ENCODE data around the gene TSPAN9. TPM values are rescaled to one million over a fixed set of nuclear protein-coding genes. Genes with fewer than 3 reads are reported as not detected.

TSPAN9 gene
- total RNA-seq, 1 experiment from 2014 or later = 35.5 TPM

DNA sequence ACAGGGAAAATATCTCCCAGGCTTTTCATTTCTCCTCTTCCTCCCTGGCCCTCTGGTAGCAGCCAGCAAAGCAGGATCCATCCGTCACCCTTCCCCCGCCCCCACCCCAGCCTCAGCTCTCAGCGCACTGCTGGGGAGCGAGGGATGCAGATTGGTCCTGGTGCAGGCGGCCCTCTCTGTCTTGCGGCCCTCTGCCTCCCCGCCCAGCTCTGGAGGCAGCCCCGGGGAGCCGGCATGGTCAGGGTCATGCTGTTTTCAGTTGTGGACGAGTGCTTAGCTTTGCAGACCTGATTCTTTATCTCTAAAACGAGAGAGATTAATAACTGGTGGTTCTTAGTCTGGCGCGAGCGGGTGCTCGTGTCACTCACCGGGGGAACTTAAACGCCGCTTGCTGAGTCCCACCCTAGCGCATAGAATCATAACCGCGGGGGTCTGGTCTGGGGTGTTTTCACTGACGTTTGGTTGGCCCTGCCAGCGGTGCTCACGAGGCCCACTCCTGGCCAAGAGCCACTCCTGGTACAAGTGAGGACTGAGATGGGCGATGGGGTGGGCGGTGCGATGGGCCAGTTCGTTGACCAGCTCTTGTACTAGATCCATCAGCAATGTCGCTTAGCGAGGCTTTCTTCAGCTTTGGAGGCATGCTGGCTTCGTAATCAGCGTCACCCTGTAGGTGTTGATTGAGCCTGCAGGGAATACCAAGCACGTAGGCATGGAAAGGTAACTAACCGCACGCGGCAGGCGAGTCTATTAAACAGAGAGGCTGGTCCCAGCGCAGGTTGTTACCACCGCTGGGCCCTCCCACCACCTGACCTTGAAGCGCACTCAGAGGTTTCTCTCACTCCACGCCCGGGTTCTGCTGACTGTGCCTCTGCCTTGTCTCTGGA, 95.2 kb downstream of the TSPAN9 start:
- Histone ChIP-seq H3K27me3 (replicated peaks; ENCODE audit: insufficient read depth, low read depth, low read length, poor library complexity) (no peaks in the 10 kb centered on the region), H3K27ac (ENCODE audit: low read depth, low read length, poor library complexity, severe bottlenecking) (no peak overlapping the region), H3K4me1 (ENCODE audit: insufficient read depth, low read length, poor library complexity, severe bottlenecking) (peaks cover 19% of the 10 kb centered on the region), H3K9me3 (ENCODE audit: low read depth, low read length, poor library complexity, severe bottlenecking) (no peaks in the 10 kb centered on the region), H3K4me3 (ENCODE audit: low read depth, low read length, poor library complexity, severe bottlenecking) (no peak overlapping the region), H3K36me3 (ENCODE audit: insufficient read depth, low read length, poor library complexity, severe bottlenecking) (no peaks in the 10 kb centered on the region)
- TF ChIP-seq CTCF (conservative IDR thresholded peaks at IDR 0.05; ENCODE audit: low read depth, low read length) (no peak), EZH2 (IDR thresholded peaks at IDR 0.05; ENCODE audit: borderline replicate concordance, low read depth, low read length, poor library complexity, severe bottlenecking) (no peak)
- POLR2A ChIA-PET (ENCODE audit: low non-redundant PET) = no interaction called here
- CTCF ChIA-PET = no interaction called here
- DNase-seq (ENCODE audit: low spot score) = no peak
- BruUV-seq (replicated peaks) = no TSS peak
- intact Hi-C loops (cut with micrococcal nuclease; ENCODE audit: unreplicated experiment) = no loop called here

DNA sequence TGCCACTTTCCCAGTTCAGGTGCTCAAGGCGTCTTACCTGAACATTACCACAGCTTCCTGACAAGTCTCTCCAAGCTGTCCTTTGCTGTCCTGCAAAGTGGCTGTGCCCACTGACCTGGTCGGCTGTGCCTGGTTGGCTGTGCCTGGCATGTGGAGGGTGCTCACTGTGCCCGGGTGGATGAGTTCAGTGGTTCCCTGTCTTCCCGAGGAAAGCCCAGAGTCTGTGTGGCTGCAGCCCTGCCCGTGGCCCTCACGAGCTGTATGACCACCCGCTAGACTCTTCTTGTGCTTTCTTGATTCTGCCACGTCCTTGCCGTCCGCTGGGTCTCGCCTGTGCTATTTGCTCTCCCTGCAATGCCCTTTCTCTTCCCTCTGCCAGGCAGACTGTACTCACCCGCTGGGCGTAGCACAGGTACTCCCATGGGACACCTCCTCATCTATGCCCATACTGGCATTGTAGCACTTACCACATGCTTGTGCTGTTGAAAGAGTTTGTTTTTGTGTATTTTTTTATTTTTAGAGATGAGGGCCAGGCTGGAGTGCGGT, 95.9 kb downstream of the TSPAN9 start:
- Histone ChIP-seq H3K27ac (ENCODE audit: low read depth, low read length, poor library complexity, severe bottlenecking) (no peak overlapping the region), H3K27me3 (replicated peaks; ENCODE audit: insufficient read depth, low read depth, low read length, poor library complexity) (no peaks in the 10 kb centered on the region), H3K9me3 (ENCODE audit: low read depth, low read length, poor library complexity, severe bottlenecking) (no peaks in the 10 kb centered on the region), H3K36me3 (ENCODE audit: insufficient read depth, low read length, poor library complexity, severe bottlenecking) (no peaks in the 10 kb centered on the region), H3K4me3 (ENCODE audit: low read depth, low read length, poor library complexity, severe bottlenecking) (no peak overlapping the region), H3K4me1 (ENCODE audit: insufficient read depth, low read length, poor library complexity, severe bottlenecking) (peaks cover 17% of the 10 kb centered on the region)
- intact Hi-C loops (cut with micrococcal nuclease; ENCODE audit: unreplicated experiment) = no loop called here
- ChIA-PET POLR2A (ENCODE audit: low non-redundant PET) (no interaction called here), CTCF (no interaction called here)
- DNase-seq (ENCODE audit: low spot score) = no peak
- no TSS peak for BruUV-seq (replicated peaks)
- TF ChIP-seq EZH2 (IDR thresholded peaks at IDR 0.05; ENCODE audit: borderline replicate concordance, low read depth, low read length, poor library complexity, severe bottlenecking) (no peak), CTCF (conservative IDR thresholded peaks at IDR 0.05; ENCODE audit: low read depth, low read length) (no peak)

GRCh38 chr12:3173912-3174311, 96.7 kb downstream of the TSPAN9 start:
- intact Hi-C loops (cut with micrococcal nuclease; ENCODE audit: unreplicated experiment) = no loop called here
- BruUV-seq (replicated peaks) = no TSS peak
- H3K4me1 ChIP-seq (ENCODE audit: insufficient read depth, low read length, poor library complexity, severe bottlenecking) = peaks cover 8% of the 10 kb centered on the region
- no peak overlapping the region for H3K27ac ChIP-seq (ENCODE audit: low read depth, low read length, poor library complexity, severe bottlenecking)
- CTCF ChIA-PET = no interaction called here
- POLR2A ChIA-PET (ENCODE audit: low non-redundant PET) = interaction anchor here (0.6 kb wide), 1 partner anchor 645 kb away, joined by 14 read pairs; no protein-coding TSS in a partner anchor
- H3K4me3 ChIP-seq (ENCODE audit: low read depth, low read length, poor library complexity, severe bottlenecking) = no peak overlapping the region
- no peak for TF ChIP-seq EZH2 (IDR thresholded peaks at IDR 0.05; ENCODE audit: borderline replicate concordance, low read depth, low read length, poor library complexity, severe bottlenecking)
- no peak for TF ChIP-seq CTCF (conservative IDR thresholded peaks at IDR 0.05; ENCODE audit: low read depth, low read length)
- no peaks in the 10 kb centered on the region for H3K9me3 ChIP-seq (ENCODE audit: low read depth, low read length, poor library complexity, severe bottlenecking)
- H3K36me3 ChIP-seq (ENCODE audit: insufficient read depth, low read length, poor library complexity, severe bottlenecking) = no peaks in the 10 kb centered on the region
- DNase-seq (ENCODE audit: low spot score) = no peak
- H3K27me3 ChIP-seq (replicated peaks; ENCODE audit: insufficient read depth, low read depth, low read length, poor library complexity) = no peaks in the 10 kb centered on the region
